IMR-90 (cell line): ENCODE data around the gene TANGO2. TPM values are rescaled to one million over a fixed set of nuclear protein-coding genes. Genes with fewer than 3 reads are reported as not detected.

Experiments used
- ATAC-seq: fragments of 200-7000 bp; cut with Tn5 transposase; 2 replicates; pipeline ENCODE4 v1.9.1; 2020; ENCODE audit warnings: low read depth, mild to moderate bottlenecking, moderate library complexity
- BruUV-seq: library from RNA; stranded (reverse); fragments of 400-500 nt; replicated peaks from 2 replicates; lab custom pipeline; 2021; lab: Mats Ljungman, UMichigan
- CTCF ChIA-PET: fragments of 300-600 bp; formaldehyde crosslinking; extraction: SDS; loops from one replicate; lab custom pipeline; 2021; ENCODE audit warnings: antibody characterized with exemption; lab: Yijun Ruan, JAX
- POLR2A ChIA-PET: fragments of 300-600 bp; sonication (Branson Sonifier 250); formaldehyde crosslinking; loops from one replicate; lab custom pipeline; 2022; ENCODE audit warnings: antibody characterized with exemption; ENCODE audit not compliant: unreplicated experiment; lab: Charles Lee
- DNase-seq: peaks from one replicate; pipeline ENCODE4 v3.0.0; 2013
- H2AFZ ChIP-seq: replicated peaks from 2 replicates; pipeline ENCODE3; 2013; ENCODE audit warnings: low read length, mild to moderate bottlenecking; ENCODE audit not compliant: poor library complexity
- H2AK5ac ChIP-seq: 2 replicates; pipeline ENCODE4 v1.6.1; 2013; ENCODE audit warnings: low read depth, low read length, inconsistent platforms
- H2AK9ac ChIP-seq: replicated peaks from 2 replicates; pipeline ENCODE3; 2013; ENCODE audit warnings: mild to moderate bottlenecking, low read depth, low read length, moderate library complexity; ENCODE audit not compliant: poor library complexity
- H2BK120ac ChIP-seq: 2 replicates; pipeline ENCODE4 v1.6.1; 2013; ENCODE audit warnings: low read depth, low read length, inconsistent platforms
- H2BK15ac ChIP-seq: 3 replicates; pipeline ENCODE4 v1.6.1; 2013; ENCODE audit warnings: low read depth, low read length, inconsistent platforms
- H2BK20ac ChIP-seq: 2 replicates; pipeline ENCODE4 v1.6.1; 2013; ENCODE audit warnings: low read depth, mild to moderate bottlenecking, inconsistent platforms, low read length, moderate library complexity
- H2BK5ac ChIP-seq: 2 replicates; pipeline ENCODE4 v1.6.1; 2013; ENCODE audit warnings: mild to moderate bottlenecking, low read depth, low read length, inconsistent platforms; ENCODE audit not compliant: poor library complexity, severe bottlenecking
- H3K14ac ChIP-seq: replicated peaks from 2 replicates; pipeline ENCODE4 v1.6.1; 2013; ENCODE audit warnings: low read depth, low read length, inconsistent platforms
- H3K18ac ChIP-seq: 2 replicates; pipeline ENCODE4 v1.6.1; 2013; ENCODE audit warnings: low read depth, low read length, control low read depth
- H3K23ac ChIP-seq: 2 replicates; pipeline ENCODE4 v1.6.1; 2013; ENCODE audit warnings: low read depth, low read length, inconsistent platforms
- H3K27ac ChIP-seq: 2 replicates; pipeline ENCODE4 v1.5.1; 2013; ENCODE audit warnings: mild to moderate bottlenecking, control low read depth, low read length; ENCODE audit not compliant: insufficient read depth
- H3K27me3 ChIP-seq: 2 replicates; pipeline ENCODE4 v1.6.1; 2013; ENCODE audit warnings: low read length; ENCODE audit not compliant: control insufficient read depth, insufficient read depth
- H3K36me3 ChIP-seq: 2 replicates; pipeline ENCODE4 v1.6.1; 2013; ENCODE audit warnings: low read length, mixed read lengths; ENCODE audit not compliant: control insufficient read depth, insufficient read depth
- H3K4ac ChIP-seq: 2 replicates; pipeline ENCODE4 v1.6.1; 2013; ENCODE audit warnings: low read depth, low read length, inconsistent platforms
- H3K4me1 ChIP-seq: 2 replicates; pipeline ENCODE4 v1.6.1; 2013; ENCODE audit warnings: low read length, mixed read lengths; ENCODE audit not compliant: control insufficient read depth, insufficient read depth
- H3K4me2 ChIP-seq: 2 replicates; pipeline ENCODE4 v1.6.1; 2013; ENCODE audit warnings: low read depth, mild to moderate bottlenecking, control low read depth, low read length, moderate library complexity
- H3K4me3 ChIP-seq: 2 replicates; pipeline ENCODE4 v1.5.1; 2013; ENCODE audit warnings: low read depth, mild to moderate bottlenecking, control low read depth, low read length, moderate library complexity; ENCODE audit not compliant: insufficient read depth
- H3K56ac ChIP-seq: 2 replicates; pipeline ENCODE4 v1.6.1; 2013; ENCODE audit warnings: low read length, inconsistent platforms; ENCODE audit not compliant: insufficient read depth; ENCODE audit errors: extremely low read depth
- H3K79me1 ChIP-seq, 2 experiments: 2 replicates each; pipeline ENCODE4 v1.6.1; 2013; ENCODE audit warnings: low read length in 2 of 2, inconsistent platforms in 1 of 2, low read depth in 1 of 2
- H3K9ac ChIP-seq: 2 replicates; pipeline ENCODE4 v1.6.1; 2013; ENCODE audit warnings: low read depth, low read length, control low read depth
- H3K9me1 ChIP-seq: 2 replicates; pipeline ENCODE4 v1.6.1; 2013; ENCODE audit warnings: low read length, inconsistent platforms; ENCODE audit not compliant: insufficient read depth
- H3K9me3 ChIP-seq: 2 replicates; pipeline ENCODE4 v1.6.1; 2013; ENCODE audit warnings: low read length; ENCODE audit not compliant: control insufficient read depth, insufficient read depth
- H4K20me1 ChIP-seq: 2 replicates; pipeline ENCODE4 v1.6.1; 2013; ENCODE audit warnings: low read length, inconsistent platforms; ENCODE audit not compliant: insufficient read depth
- H4K5ac ChIP-seq: 2 replicates; pipeline ENCODE4 v1.6.1; 2013; ENCODE audit warnings: mild to moderate bottlenecking, low read depth, low read length, control low read depth
- H4K8ac ChIP-seq, 2 experiments: 2 replicates each; pipeline ENCODE4 v1.6.1; 2013; ENCODE audit warnings: low read depth in 2 of 2, low read length in 2 of 2, control low read depth in 1 of 2, inconsistent platforms in 1 of 2
- H4K91ac ChIP-seq: 2 replicates; pipeline ENCODE4 v1.6.1; 2013; ENCODE audit warnings: low read depth, low read length, inconsistent platforms; ENCODE audit not compliant: insufficient read depth
- BHLHE40 ChIP-seq: fragments of 150-350 bp; IDR thresholded peaks from 2 replicates; pipeline ENCODE4 v1.6.1; 2016; ENCODE audit warnings: mild to moderate bottlenecking, low read depth, low read length
- CEBPB ChIP-seq: IDR thresholded peaks from 2 replicates; pipeline ENCODE4 v1.6.1; 2012; ENCODE audit warnings: low read depth, low read length, improper control_type of control experiment
- CHD1 ChIP-seq: IDR thresholded peaks from 2 replicates; pipeline ENCODE4 v1.6.1; 2012; ENCODE audit warnings: low read depth, low read length, improper control_type of control experiment
- FOS ChIP-seq: fragments of 150-350 bp; IDR thresholded peaks from 2 replicates; pipeline ENCODE4 v1.6.1; 2016; ENCODE audit warnings: low read depth, low read length
- MAZ ChIP-seq: IDR thresholded peaks from 2 replicates; pipeline ENCODE4 v1.6.1; 2012; ENCODE audit warnings: low read depth, mild to moderate bottlenecking, low read length, improper control_type of control experiment, moderate library complexity, borderline replicate concordance
- NFE2L2 ChIP-seq: fragments of 150-350 bp; IDR thresholded peaks from 2 replicates; pipeline ENCODE4 v1.6.1; 2016; ENCODE audit warnings: low read depth, mild to moderate bottlenecking, low read length
- POLR2A ChIP-seq: IDR thresholded peaks from 2 replicates; pipeline ENCODE4 v1.6.1; 2012; ENCODE audit warnings: mild to moderate bottlenecking, low read depth, low read length
- RFX5 ChIP-seq: IDR thresholded peaks from 2 replicates; pipeline ENCODE4 v1.8.0; 2012; ENCODE audit warnings: low read depth, mild to moderate bottlenecking, low read length, moderate library complexity
- WGBS, 2 experiments: methylation state at CpG; one replicate each; pipeline versions ENCODE4 v1.1.5 to v1.1.7; 2013; ENCODE audit warnings: missing lambda C conversion rate in 2 of 2; ENCODE audit not compliant: insufficient read length in 1 of 2; ENCODE audit errors: extremely low coverage in 2 of 2; 5-methylcytosine and 5-hydroxymethylcytosine counted together
- dilution Hi-C: fragments of 300-500 bp; cut with HindIII; formaldehyde crosslinking; loops from one replicate; pipeline ENCODE4 v1.14.3; 2018; ENCODE audit warnings: low sequenced_read_pairs; ENCODE audit not compliant: unreplicated experiment
- in situ Hi-C: fragments of 300-500 bp; cut with MboI; formaldehyde crosslinking; loops from 3 replicates; pipeline ENCODE4 v1.14.3; 2019; ENCODE audit warnings: low sequenced_read_pairs, inconsistent platforms, mixed read lengths
- intact Hi-C: fragments of 100-400 bp; cut with micrococcal nuclease; formaldehyde crosslinking; loops from 2 replicates; pipeline ENCODE4 v1.10.0; 2022
- polyA plus RNA-seq, 3 experiments: library from polyadenylated mRNA; depleted of rRNA; stranded (reverse); fragments of >200 nt; gene quantifications; 2 replicates each; pipeline ENCODE4 v1.2.3, GENCODE V29; 2012; ENCODE audit warnings: low replicate concordance in 1 of 3
- total RNA-seq: library from RNA; depleted of rRNA; stranded (reverse); fragments of >200 nt; gene quantifications from 2 replicates; pipeline ENCODE4 v1.2.3, GENCODE V29; 2012
- TF ChIP-seq, protein P1 (sequence below): fragments of 150-350 bp; IDR thresholded peaks from 2 replicates; pipeline ENCODE4 v1.6.1; 2017; ENCODE audit warnings: mild to moderate bottlenecking, antibody characterized with exemption, low read length, low read depth
- TF ChIP-seq, protein P2 (sequence below): conservative IDR thresholded peaks from 2 replicates; pipeline ENCODE4 v1.5.1; 2012; ENCODE audit warnings: mild to moderate bottlenecking, low read depth, low read length, improper control_type of control experiment
- TF ChIP-seq, protein P3 (sequence below): fragments of 150-350 bp; IDR thresholded peaks from 2 replicates; pipeline ENCODE4 v1.6.1; 2016; ENCODE audit warnings: low read depth, mild to moderate bottlenecking, low read length, moderate library complexity, borderline replicate concordance

TANGO2 gene
- total and polyA plus RNA-seq, 2 of the 4 experiments (the other 2 are of a cell fraction) = 45.1 to 75.1 TPM

GRCh38 chr22:20024225-20024624, 3.3 kb downstream of the TANGO2 start:
- in situ Hi-C loops = no loop called here

More at GRCh38 chr22:20024225-20024624, 3.3 kb downstream of the TANGO2 start:
- Histone ChIP-seq H2AK5ac (no peak overlapping the region), H3K56ac (no peak overlapping the region), H3K9me3 (no peaks in the 10 kb centered on the region), H3K23ac (no peak overlapping the region), H4K91ac (no peak overlapping the region), H3K9ac (no peak overlapping the region), H3K27me3 (no peaks in the 10 kb centered on the region; the same call in 1 of the 2 replicates), H3K79me1 (peaks cover 24 to 83% of the 10 kb centered on the region in 2 experiments), H2BK15ac (no peak overlapping the region), H4K20me1 (peaks cover 67% of the 10 kb centered on the region), H3K9me1 (peaks cover 45% of the 10 kb centered on the region), H4K8ac (no peak overlapping the region), H3K14ac (no peak overlapping the region), H2BK120ac (no peak overlapping the region), H4K5ac (no peak overlapping the region), H2AFZ (no peak overlapping the region), H2BK5ac (no peak overlapping the region), H3K36me3 (peaks cover 6% of the 10 kb centered on the region; the same call in 1 of the 2 replicates), H3K4me2 (no peak overlapping the region), H3K4me1 (peaks cover 14% of the 10 kb centered on the region), H3K4me3 (no peak overlapping the region), H3K4ac (no peak overlapping the region), H3K27ac (no peak overlapping the region), H2AK9ac (no peak overlapping the region), H2BK20ac (no peak overlapping the region), H3K18ac (no peak overlapping the region)
- BruUV-seq = no TSS peak
- intact Hi-C loops (no loop called here), dilution Hi-C loops (no loop called here)
- POLR2A ChIA-PET = no interaction called here
- no peak for TF ChIP-seq MAZ
- TF ChIP-seq, protein P1, sequence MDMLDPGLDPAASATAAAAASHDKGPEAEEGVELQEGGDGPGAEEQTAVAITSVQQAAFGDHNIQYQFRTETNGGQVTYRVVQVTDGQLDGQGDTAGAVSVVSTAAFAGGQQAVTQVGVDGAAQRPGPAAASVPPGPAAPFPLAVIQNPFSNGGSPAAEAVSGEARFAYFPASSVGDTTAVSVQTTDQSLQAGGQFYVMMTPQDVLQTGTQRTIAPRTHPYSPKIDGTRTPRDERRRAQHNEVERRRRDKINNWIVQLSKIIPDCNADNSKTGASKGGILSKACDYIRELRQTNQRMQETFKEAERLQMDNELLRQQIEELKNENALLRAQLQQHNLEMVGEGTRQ = no peak
- TF ChIP-seq BHLHE40 = no peak
- TF ChIP-seq CHD1 = no peak
- TF ChIP-seq FOS = no peak
- TF ChIP-seq RFX5 = no peak
- no peak for TF ChIP-seq NFE2L2
- TF ChIP-seq POLR2A = no peak
- TF ChIP-seq, protein P2, sequence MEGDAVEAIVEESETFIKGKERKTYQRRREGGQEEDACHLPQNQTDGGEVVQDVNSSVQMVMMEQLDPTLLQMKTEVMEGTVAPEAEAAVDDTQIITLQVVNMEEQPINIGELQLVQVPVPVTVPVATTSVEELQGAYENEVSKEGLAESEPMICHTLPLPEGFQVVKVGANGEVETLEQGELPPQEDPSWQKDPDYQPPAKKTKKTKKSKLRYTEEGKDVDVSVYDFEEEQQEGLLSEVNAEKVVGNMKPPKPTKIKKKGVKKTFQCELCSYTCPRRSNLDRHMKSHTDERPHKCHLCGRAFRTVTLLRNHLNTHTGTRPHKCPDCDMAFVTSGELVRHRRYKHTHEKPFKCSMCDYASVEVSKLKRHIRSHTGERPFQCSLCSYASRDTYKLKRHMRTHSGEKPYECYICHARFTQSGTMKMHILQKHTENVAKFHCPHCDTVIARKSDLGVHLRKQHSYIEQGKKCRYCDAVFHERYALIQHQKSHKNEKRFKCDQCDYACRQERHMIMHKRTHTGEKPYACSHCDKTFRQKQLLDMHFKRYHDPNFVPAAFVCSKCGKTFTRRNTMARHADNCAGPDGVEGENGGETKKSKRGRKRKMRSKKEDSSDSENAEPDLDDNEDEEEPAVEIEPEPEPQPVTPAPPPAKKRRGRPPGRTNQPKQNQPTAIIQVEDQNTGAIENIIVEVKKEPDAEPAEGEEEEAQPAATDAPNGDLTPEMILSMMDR = no peak
- TF ChIP-seq, protein P3, sequence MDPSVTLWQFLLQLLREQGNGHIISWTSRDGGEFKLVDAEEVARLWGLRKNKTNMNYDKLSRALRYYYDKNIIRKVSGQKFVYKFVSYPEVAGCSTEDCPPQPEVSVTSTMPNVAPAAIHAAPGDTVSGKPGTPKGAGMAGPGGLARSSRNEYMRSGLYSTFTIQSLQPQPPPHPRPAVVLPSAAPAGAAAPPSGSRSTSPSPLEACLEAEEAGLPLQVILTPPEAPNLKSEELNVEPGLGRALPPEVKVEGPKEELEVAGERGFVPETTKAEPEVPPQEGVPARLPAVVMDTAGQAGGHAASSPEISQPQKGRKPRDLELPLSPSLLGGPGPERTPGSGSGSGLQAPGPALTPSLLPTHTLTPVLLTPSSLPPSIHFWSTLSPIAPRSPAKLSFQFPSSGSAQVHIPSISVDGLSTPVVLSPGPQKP = no peak
- no peak for TF ChIP-seq CEBPB
- WGBS, 2 experiments = 85% methylated on average over 6 of the region's 13 CpGs; no CpG with 5 or more reads in 1 of the 2 experiments
- ATAC-seq (no peak), DNase-seq (no peak)
- CTCF ChIA-PET = no interaction called here
